Coronary artery (tissue), 2 donors: ENCODE results near the gene PMF1.

Experiments used
- DNase-seq: peaks from one replicate; pipeline ENCODE4 v3.0.0-alpha.2; 2017; ENCODE audit warnings: low spot score
- H3K27ac ChIP-seq, 2 donors: fragments of 200-600 bp; sonication (generic); one replicate each; pipeline ENCODE4 v1.5.1; 2016 to 2019
- H3K4me3 ChIP-seq: fragments of 200-600 bp; sonication (generic); 2 replicates; pipeline ENCODE4 v1.5.1; 2016; ENCODE audit warnings: mild to moderate bottlenecking, moderate library complexity
- TF ChIP-seq, protein P1 (sequence below): fragments of 200-600 bp; sonication (generic); IDR thresholded peaks from one replicate; pipeline ENCODE4 v1.5.1; 2019; ENCODE audit warnings: antibody characterized with exemption

The PMF1 gene

DNA sequence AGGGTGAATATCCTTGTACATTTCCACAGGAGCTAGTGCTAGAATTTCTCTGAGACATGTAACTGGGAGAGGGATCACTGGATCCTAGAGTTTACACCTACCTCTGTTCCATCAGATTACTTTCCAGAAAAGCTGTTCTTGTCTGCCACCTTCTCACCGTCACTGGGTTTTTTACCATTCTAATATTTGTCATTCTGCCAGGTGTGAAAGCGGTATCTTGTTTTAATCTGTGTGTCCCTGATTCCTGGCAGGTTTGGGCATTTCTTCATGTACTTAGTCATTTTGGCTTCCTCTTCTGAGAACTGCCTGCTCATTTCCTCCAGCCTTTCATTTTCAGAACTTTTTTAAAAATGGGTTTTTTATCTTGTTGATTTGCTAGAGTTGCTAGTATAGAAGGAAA is 5.1 kb downstream of the PMF1 start:
- DNase-seq: no peak
- Histone ChIP-seq H3K4me3 (no peak overlapping the region), H3K27ac (peak overlapping the region in 1 of 2 donors; percentile 55)
- TF ChIP-seq, protein P1, sequence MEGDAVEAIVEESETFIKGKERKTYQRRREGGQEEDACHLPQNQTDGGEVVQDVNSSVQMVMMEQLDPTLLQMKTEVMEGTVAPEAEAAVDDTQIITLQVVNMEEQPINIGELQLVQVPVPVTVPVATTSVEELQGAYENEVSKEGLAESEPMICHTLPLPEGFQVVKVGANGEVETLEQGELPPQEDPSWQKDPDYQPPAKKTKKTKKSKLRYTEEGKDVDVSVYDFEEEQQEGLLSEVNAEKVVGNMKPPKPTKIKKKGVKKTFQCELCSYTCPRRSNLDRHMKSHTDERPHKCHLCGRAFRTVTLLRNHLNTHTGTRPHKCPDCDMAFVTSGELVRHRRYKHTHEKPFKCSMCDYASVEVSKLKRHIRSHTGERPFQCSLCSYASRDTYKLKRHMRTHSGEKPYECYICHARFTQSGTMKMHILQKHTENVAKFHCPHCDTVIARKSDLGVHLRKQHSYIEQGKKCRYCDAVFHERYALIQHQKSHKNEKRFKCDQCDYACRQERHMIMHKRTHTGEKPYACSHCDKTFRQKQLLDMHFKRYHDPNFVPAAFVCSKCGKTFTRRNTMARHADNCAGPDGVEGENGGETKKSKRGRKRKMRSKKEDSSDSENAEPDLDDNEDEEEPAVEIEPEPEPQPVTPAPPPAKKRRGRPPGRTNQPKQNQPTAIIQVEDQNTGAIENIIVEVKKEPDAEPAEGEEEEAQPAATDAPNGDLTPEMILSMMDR: no peak

GRCh38 chr1:156220226-156220625 is 7.4 kb downstream of the PMF1 start:
- Histone ChIP-seq H3K27ac (no peak overlapping the region), H3K4me3 (no peak overlapping the region)
- no peak for DNase-seq
- TF ChIP-seq, protein P1: no peak

- Histone ChIP-seq H3K4me3 (no peak overlapping the region), H3K27ac (no peak overlapping the region)
- DNase-seq: no peak
- TF ChIP-seq, protein P1: no peak
Observed at GRCh38 chr1:156221986-156222692, 9.3 kb downstream of the PMF1 start.

GRCh38 chr1:156225677-156226014 is 12.8 kb downstream of the PMF1 start:
- H3K27ac ChIP-seq: no peak overlapping the region
- no peak overlapping the region for H3K4me3 ChIP-seq
- DNase-seq: no peak
- TF ChIP-seq, protein P1: no peak

DNA sequence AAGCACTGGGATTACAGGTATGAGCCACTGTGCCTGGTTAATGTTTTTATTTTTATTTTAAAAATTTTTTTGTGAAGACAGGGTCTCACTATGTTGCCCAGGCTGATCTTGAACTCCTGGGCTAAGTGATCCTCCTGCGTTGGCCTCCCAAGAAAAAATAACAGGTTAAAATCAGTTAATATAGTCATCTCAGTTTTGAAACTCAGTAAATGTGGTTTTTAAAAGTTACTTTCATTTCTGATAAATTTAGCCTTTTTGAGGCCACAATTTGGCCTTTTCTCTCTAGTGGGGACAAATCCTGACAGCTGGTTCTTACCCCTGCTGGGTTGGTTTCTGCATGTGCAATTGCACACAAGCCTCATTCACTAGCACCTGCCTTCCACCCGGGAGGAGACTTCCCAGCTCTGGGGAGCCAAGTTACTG is 13.3 kb downstream of the PMF1 start:
- Histone ChIP-seq H3K27ac (no peak overlapping the region), H3K4me3 (no peak overlapping the region)
- no peak for DNase-seq
- TF ChIP-seq, protein P1: no peak

DNA sequence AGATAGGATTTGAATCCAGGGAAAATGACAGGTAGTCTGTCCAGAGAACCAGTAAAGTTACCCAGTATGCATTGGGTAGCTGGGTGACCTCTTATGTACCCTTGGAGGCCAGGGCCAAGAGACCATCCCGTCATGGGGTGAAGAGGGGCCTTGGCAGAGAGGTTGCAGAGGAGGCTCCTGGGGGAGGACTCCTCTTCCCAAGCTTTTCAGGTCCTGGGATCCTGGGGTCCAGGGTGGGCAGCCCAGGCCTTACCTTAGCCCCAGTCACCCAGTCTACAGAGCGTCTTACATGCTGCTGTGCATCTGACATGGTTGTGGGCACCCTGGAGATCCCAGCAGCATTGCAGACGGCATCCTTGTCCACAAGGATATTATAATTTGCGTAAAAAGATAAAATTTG is 14.0 kb downstream of the PMF1 start:
- DNase-seq: no peak
- no peak overlapping the region for H3K27ac ChIP-seq
- H3K4me3 ChIP-seq: no peak overlapping the region
- TF ChIP-seq, protein P1: no peak

GRCh38 chr1:156228501-156228900 is 15.7 kb downstream of the PMF1 start:
- Histone ChIP-seq H3K27ac (no peak overlapping the region), H3K4me3 (no peak overlapping the region)
- TF ChIP-seq, protein P1: no peak
- no peak for DNase-seq
